ENCODE measurements around the gene CCNT2.

DNA sequence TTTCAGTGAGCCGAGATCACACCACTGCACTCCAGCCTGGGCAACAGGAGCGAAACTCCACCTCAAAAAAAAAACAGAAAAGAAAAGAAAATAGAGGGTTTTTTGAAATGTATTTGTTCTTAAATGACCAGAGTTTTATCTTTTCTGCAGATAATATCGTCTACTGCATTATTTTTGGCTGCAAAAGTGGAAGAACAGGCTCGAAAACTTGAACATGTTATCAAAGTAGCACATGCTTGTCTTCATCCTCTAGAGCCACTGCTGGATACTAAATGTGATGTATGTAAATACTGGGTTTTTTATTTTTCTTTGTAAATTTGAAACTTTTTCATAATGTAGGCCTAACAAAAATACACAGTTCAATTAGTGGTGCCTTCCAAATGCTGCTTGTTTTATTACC, 18.1 kb downstream of the CCNT2 start:
- no peak for TF ChIP-seq CTCF (optimal IDR thresholded peaks at IDR 0.05 in 1 of 3, IDR thresholded peaks at IDR 0.05 in 1 of 3, conservative IDR thresholded peaks at IDR 0.05 in 1 of 3; ENCODE audit: extremely low read depth in 1 of 3, insufficient read depth in 2 of 3, low read length in 3 of 3)
- no peak for TF ChIP-seq EZH2 (IDR thresholded peaks at IDR 0.05; ENCODE audit: low read length)

All from keratinocyte (primary cell).